ENCODE data around the gene AUTS2.

- no peak for TF ChIP-seq POLR2A (IDR thresholded peaks at IDR 0.05)
- TF ChIP-seq, protein P1, sequence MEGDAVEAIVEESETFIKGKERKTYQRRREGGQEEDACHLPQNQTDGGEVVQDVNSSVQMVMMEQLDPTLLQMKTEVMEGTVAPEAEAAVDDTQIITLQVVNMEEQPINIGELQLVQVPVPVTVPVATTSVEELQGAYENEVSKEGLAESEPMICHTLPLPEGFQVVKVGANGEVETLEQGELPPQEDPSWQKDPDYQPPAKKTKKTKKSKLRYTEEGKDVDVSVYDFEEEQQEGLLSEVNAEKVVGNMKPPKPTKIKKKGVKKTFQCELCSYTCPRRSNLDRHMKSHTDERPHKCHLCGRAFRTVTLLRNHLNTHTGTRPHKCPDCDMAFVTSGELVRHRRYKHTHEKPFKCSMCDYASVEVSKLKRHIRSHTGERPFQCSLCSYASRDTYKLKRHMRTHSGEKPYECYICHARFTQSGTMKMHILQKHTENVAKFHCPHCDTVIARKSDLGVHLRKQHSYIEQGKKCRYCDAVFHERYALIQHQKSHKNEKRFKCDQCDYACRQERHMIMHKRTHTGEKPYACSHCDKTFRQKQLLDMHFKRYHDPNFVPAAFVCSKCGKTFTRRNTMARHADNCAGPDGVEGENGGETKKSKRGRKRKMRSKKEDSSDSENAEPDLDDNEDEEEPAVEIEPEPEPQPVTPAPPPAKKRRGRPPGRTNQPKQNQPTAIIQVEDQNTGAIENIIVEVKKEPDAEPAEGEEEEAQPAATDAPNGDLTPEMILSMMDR (IDR thresholded peaks at IDR 0.05), result no peak
Measured at GRCh38 chr7:69927461-69927860, 329.2 kb downstream of the AUTS2 start.
